Keratinocyte (primary cell): ENCODE data around the gene FGF10. TPM values are rescaled to one million over a fixed set of nuclear protein-coding genes. Genes with fewer than 3 reads are reported as not detected.

Experiments used
- DNase-seq: peaks from one replicate; pipeline ENCODE4 v3.0.0-alpha.2; 2011; ENCODE audit warnings: low read depth, missing footprints, low spot score
- FAIRE-seq: peaks from 2 replicates; lab custom pipeline; 2011; peaks lifted over from hg19 to GRCh38; lab: Jason Lieb, UNC
- H2AFZ ChIP-seq: 2 replicates; pipeline ENCODE4 v1.6.0; 2012; ENCODE audit warnings: low read length, control low read depth, inconsistent platforms; ENCODE audit not compliant: control insufficient read depth
- H3K27ac ChIP-seq: 2 replicates; pipeline ENCODE4 v1.5.1; 2011; ENCODE audit warnings: low read length; ENCODE audit not compliant: control insufficient read depth, insufficient read depth
- H3K27me3 ChIP-seq: 3 replicates; pipeline ENCODE4 v1.6.0; 2011; ENCODE audit warnings: low read length; ENCODE audit not compliant: control insufficient read depth, insufficient read depth; ENCODE audit errors: extremely low read depth
- H3K36me3 ChIP-seq, 2 experiments: 2 replicates in 1 of 2; 3 replicates in 1 of 2; pipeline ENCODE4 v1.5.1; 2011; ENCODE audit warnings: low read length in 2 of 2, mild to moderate bottlenecking in 1 of 2; ENCODE audit not compliant: control insufficient read depth in 2 of 2, insufficient read depth in 2 of 2; ENCODE audit errors: extremely low read depth in 1 of 2
- H3K4me1 ChIP-seq: 3 replicates; pipeline ENCODE4 v1.5.1; 2011; ENCODE audit warnings: low read length; ENCODE audit not compliant: control insufficient read depth, insufficient read depth; ENCODE audit errors: extremely low read depth
- H3K4me2 ChIP-seq: 3 replicates; pipeline ENCODE4 v1.6.0; 2011; ENCODE audit warnings: low read depth, low read length; ENCODE audit not compliant: control insufficient read depth, insufficient read depth; ENCODE audit errors: extremely low read depth
- H3K4me3 ChIP-seq, 3 experiments: fragments of 200-600 bp in 1 of 3; sonication (generic) in 1 of 3; 2 replicates in 2 of 3; 3 replicates in 1 of 3; pipeline ENCODE4 v1.5.1; 2011 to 2016; ENCODE audit warnings: low read length in 3 of 3, mild to moderate bottlenecking in 3 of 3, control low read depth in 2 of 3, inconsistent platforms in 1 of 3, low read depth in 1 of 3, mixed read lengths in 1 of 3, mixed run types in 1 of 3, moderate library complexity in 1 of 3; ENCODE audit not compliant: control insufficient read depth in 2 of 3, insufficient read depth in 2 of 3; ENCODE audit errors: extremely low read depth in 1 of 3
- H3K79me2 ChIP-seq: 2 replicates; pipeline ENCODE4 v1.6.0; 2012; ENCODE audit warnings: low read length; ENCODE audit not compliant: control insufficient read depth, insufficient read depth
- H3K9ac ChIP-seq: 3 replicates; pipeline ENCODE4 v1.6.0; 2011; ENCODE audit warnings: low read length; ENCODE audit not compliant: control insufficient read depth, insufficient read depth; ENCODE audit errors: extremely low read depth
- H3K9me1 ChIP-seq: 3 replicates; pipeline ENCODE4 v1.6.0; 2011; ENCODE audit warnings: low read length; ENCODE audit not compliant: control insufficient read depth, insufficient read depth; ENCODE audit errors: extremely low read depth
- H3K9me3 ChIP-seq: 2 replicates; pipeline ENCODE4 v1.5.1; 2012; ENCODE audit warnings: low read depth, low read length; ENCODE audit not compliant: control insufficient read depth
- H4K20me1 ChIP-seq: 3 replicates; pipeline ENCODE4 v1.6.0; 2011; ENCODE audit warnings: low read length; ENCODE audit not compliant: control insufficient read depth, insufficient read depth; ENCODE audit errors: extremely low read depth
- EZH2 ChIP-seq: IDR thresholded peaks from one replicate; pipeline ENCODE4 v1.6.1; 2012; ENCODE audit warnings: inconsistent platforms, mild to moderate bottlenecking, low read length, moderate library complexity
- dilution Hi-C: fragments of 300-500 bp; cut with MboI; formaldehyde crosslinking; loops from one replicate; pipeline ENCODE4 v1.7.0; 2020; ENCODE audit warnings: low sequenced_read_pairs; ENCODE audit not compliant: extremely low pct_ligation_motif_present
- polyA plus RNA-seq, 5 experiments: library from polyadenylated mRNA; depleted of rRNA in 3 of 5; stranded (reverse) in 3 of 5; stranded (forward) in 1 of 5; unstranded in 1 of 5; fragments of >200 nt; gene quantifications; 1 replicate in 1 of 5; 2 replicates in 3 of 5; 3 replicates in 1 of 5; pipeline versions ENCODE4 v1.2.1 to v1.2.3, GENCODE V29; 2011 to 2012; ENCODE audit warnings: missing spikeins in 2 of 5, low read depth in 1 of 5, low replicate concordance in 1 of 5
- TF ChIP-seq, protein P1 (sequence below), 3 experiments: IDR thresholded peaks in 1 of 3; conservative IDR thresholded peaks in 1 of 3; optimal IDR thresholded peaks in 1 of 3; 2 replicates in 2 of 3; 3 replicates in 1 of 3; pipeline versions ENCODE3 to v1.5.1; 2011; ENCODE audit warnings: low read length in 3 of 3, mild to moderate bottlenecking in 3 of 3, moderate library complexity in 2 of 3, control low read depth in 1 of 3, inconsistent platforms in 1 of 3; ENCODE audit not compliant: insufficient read depth in 2 of 3; ENCODE audit errors: extremely low read depth in 1 of 3

FGF10 gene
- polyA plus RNA-seq, 1 donor (not counting 4 experiments of a cell fraction or from before 2014, with no cell fraction given) = not detected

DNA sequence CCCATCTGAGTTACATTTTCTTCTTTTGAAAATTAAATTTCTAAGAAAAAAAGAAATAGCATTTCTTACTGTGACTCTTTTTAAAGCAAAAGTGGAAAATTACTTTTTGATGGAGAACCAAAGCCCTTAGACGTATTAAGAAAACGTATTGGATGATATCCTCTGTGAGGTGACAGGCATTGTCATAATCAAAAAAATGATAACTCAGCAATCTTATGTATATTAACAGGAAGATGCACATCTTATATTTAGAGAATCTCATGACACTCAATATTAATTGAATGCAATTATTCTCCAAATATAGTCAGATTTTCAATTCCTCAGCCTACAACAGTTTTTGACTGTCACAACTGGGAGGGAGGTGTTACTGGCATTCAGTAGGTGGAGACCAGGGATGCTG is 25.1 kb downstream of the FGF10 start:
- Histone ChIP-seq H3K4me2 (no peak overlapping the region), H3K9me3 (no peaks in the 10 kb centered on the region), H3K9ac (no peak overlapping the region), H3K4me3 (no peak overlapping the region), H3K4me1 (no peaks in the 10 kb centered on the region), H2AFZ (no peak overlapping the region), H3K27me3 (no peaks in the 10 kb centered on the region), H3K27ac (no peak overlapping the region), H3K9me1 (no peaks in the 10 kb centered on the region), H3K79me2 (no peaks in the 10 kb centered on the region), H4K20me1 (no peaks in the 10 kb centered on the region), H3K36me3 (no peaks in the 10 kb centered on the region)
- DNase-seq (no peak), FAIRE-seq (no peak)
- dilution Hi-C loops = no loop called here
- TF ChIP-seq, protein P1, sequence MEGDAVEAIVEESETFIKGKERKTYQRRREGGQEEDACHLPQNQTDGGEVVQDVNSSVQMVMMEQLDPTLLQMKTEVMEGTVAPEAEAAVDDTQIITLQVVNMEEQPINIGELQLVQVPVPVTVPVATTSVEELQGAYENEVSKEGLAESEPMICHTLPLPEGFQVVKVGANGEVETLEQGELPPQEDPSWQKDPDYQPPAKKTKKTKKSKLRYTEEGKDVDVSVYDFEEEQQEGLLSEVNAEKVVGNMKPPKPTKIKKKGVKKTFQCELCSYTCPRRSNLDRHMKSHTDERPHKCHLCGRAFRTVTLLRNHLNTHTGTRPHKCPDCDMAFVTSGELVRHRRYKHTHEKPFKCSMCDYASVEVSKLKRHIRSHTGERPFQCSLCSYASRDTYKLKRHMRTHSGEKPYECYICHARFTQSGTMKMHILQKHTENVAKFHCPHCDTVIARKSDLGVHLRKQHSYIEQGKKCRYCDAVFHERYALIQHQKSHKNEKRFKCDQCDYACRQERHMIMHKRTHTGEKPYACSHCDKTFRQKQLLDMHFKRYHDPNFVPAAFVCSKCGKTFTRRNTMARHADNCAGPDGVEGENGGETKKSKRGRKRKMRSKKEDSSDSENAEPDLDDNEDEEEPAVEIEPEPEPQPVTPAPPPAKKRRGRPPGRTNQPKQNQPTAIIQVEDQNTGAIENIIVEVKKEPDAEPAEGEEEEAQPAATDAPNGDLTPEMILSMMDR (optimal IDR thresholded peaks at IDR 0.05 in 1 of 3, IDR thresholded peaks at IDR 0.05 in 1 of 3, conservative IDR thresholded peaks at IDR 0.05 in 1 of 3; ENCODE audit: extremely low read depth in 1 of 3, insufficient read depth in 2 of 3, low read length in 3 of 3) = no peak
- TF ChIP-seq EZH2 = no peak

- Histone ChIP-seq H3K79me2 (no peaks in the 10 kb centered on the region), H3K9me3 (no peaks in the 10 kb centered on the region), H3K4me2 (no peak overlapping the region), H3K9me1 (no peaks in the 10 kb centered on the region), H2AFZ (no peak overlapping the region), H3K27ac (no peak overlapping the region), H3K4me1 (no peaks in the 10 kb centered on the region), H3K9ac (no peak overlapping the region), H4K20me1 (no peaks in the 10 kb centered on the region), H3K4me3 (no peak overlapping the region), H3K36me3 (no peaks in the 10 kb centered on the region), H3K27me3 (no peaks in the 10 kb centered on the region)
- no peak for FAIRE-seq
- dilution Hi-C loops = no loop called here
- no peak for DNase-seq
- no peak for TF ChIP-seq EZH2
- TF ChIP-seq, protein P1 (optimal IDR thresholded peaks at IDR 0.05 in 1 of 3, IDR thresholded peaks at IDR 0.05 in 1 of 3, conservative IDR thresholded peaks at IDR 0.05 in 1 of 3; ENCODE audit: extremely low read depth in 1 of 3, insufficient read depth in 2 of 3, low read length in 3 of 3) = no peak
Observed at GRCh38 chr5:44361342-44362001, 27.7 kb downstream of the FGF10 start.
